G401.6 (cell line): ENCODE measurements around the gene ESR2.
"Not testable (repeated sequence)": the region's sequence is repeated elsewhere in the genome, so short reads cannot be mapped to it uniquely, and the experiment has no call there.

Source experiments
- FAIRE-seq: peaks from 2 replicates; lab custom pipeline; 2012; peaks lifted over from hg19 to GRCh38; lab: Jason Lieb, UNC

ESR2 gene

DNA sequence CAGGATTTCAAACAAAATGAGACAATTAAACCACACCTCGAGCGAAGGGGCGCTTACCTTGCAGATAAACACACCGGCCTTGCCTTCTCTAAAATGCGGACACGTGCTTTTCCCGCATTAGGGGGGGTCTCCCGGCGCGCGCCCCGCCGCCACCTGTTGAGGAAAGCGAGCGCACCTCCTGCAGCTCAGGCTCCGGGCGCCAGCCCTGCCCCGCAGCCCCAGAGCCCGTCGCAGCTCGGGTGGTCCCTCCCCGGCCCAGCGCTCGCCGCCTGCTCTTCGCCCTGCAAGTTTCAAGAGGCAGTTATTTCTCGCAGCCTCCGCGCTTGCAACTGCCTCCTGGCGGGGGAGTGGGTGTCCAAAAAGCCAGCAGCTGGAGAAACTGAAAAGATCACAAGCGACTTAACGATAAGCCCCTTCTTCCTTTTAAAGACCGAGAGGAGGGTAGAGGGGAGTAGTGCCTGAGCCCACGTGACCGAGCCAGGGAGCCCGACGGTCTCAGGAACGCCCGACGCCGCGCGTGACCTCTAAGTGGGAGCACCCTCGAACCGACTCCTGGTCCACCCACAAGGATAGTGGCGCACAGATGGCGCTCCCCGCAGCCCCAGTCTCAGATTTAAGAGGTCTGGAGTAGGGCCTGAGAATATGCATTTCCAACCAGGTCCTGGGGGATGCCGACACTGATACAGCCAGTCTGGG, at the start of gene ESR2:
TSS of gene ESR2 (minus strand) at position 396 of the 696 bp plus-strand sequence. CDS start 11,386 bp downstream, outside the sequence.
- no peak for FAIRE-seq

- no peak for FAIRE-seq
Observed at GRCh38 chr14:64340560-64341196, 46.5 kb upstream of the ESR2 start.

- peak; percentile 97 for FAIRE-seq
Observed at GRCh38 chr14:64338616-64339316, 44.6 kb upstream of the ESR2 start.

- FAIRE-seq = no peak
Observed at GRCh38 chr14:64337888-64338615, 43.9 kb upstream of the ESR2 start.

DNA sequence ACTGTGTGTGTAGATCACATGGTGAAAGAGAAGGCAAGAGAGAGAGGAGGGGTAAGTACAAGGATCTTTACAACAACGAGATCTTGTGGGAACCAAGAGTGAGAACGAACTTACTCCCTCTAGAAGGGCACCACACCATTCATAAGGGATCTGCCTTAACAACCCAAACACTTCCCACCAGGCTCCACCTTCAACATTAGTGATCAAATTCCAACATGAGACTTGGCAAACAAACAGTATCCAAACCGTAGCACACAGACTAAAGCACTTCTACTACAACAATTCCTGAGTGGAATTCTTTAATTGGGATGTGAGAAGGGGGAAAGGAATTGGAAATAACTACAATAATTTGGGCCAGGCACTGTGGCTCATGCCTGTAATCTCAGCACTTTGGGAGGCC, 35.0 kb upstream of the ESR2 start:
- no peak for FAIRE-seq

GRCh38 chr14:64326502-64326901, 32.3 kb upstream of the ESR2 start:
- no peak for FAIRE-seq

DNA sequence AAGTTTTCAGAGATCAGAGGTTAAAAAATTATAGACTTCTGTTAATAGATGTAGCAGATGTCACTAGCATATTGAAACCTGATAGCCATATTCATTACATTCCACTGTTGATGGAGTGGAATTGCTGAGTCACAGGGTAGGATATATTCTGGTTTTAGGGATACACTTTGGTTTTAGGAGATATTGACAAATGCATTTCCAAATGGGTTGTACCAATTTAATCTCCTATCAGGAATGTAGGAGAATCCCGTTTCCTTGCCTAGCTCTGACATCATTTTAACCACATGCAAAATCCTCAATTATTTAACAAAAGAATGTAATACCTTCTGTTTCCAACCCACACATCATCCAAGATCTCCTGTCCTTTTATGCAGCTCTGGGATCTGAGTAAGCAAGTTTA, 30.7 kb upstream of the ESR2 start:
- FAIRE-seq = no peak

GRCh38 chr14:64324461-64324860, 30.3 kb upstream of the ESR2 start:
- FAIRE-seq = peak; percentile 44

GRCh38 chr14:64320362-64320761, 26.2 kb upstream of the ESR2 start:
- not testable (repeated sequence) for FAIRE-seq

- FAIRE-seq = not testable (repeated sequence)
Observed at GRCh38 chr14:64318695-64319094, 24.5 kb upstream of the ESR2 start.

- FAIRE-seq = peak; percentile 99
Observed at GRCh38 chr14:64303471-64303917, 9.3 kb upstream of the ESR2 start.

DNA sequence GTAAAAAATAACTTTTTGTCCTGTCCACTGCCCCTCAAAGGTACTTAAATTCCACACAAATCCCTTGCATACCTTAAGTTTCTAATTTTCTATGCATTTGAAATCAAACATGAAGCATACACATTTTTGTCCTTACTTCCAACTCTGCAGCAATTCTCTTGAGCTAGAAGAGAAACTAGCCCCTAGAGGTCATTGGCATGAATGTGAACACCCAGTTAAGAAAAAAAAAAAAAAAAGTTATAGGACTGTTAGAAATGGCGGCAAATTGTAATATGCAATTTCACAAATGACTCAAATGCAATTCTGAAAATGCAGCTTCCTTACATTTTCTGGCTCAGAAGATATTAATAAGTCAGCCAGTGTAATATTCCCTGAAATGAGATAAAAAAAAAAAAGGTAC, 4.6 kb upstream of the ESR2 start:
- peak; percentile 3 for FAIRE-seq

DNA sequence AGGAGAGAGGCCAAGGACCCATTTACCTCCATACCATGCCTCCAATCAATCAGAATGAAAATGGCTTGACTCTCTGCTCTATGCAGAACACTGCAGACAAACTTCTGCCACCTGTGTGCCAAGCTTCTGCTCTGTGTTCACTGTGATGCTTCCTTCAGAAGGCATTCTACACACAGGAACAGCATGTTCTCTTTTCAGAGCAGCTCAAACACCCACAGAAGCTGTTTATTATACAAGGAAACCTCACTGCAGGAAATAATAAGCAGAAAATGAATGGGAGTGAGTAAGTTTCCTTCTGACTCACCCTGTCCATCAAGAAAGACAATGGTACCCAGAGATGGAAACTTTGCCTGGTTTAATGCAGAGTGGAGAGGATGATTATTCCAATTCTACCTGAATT, 2.4 kb upstream of the ESR2 start:
- FAIRE-seq = no peak

DNA sequence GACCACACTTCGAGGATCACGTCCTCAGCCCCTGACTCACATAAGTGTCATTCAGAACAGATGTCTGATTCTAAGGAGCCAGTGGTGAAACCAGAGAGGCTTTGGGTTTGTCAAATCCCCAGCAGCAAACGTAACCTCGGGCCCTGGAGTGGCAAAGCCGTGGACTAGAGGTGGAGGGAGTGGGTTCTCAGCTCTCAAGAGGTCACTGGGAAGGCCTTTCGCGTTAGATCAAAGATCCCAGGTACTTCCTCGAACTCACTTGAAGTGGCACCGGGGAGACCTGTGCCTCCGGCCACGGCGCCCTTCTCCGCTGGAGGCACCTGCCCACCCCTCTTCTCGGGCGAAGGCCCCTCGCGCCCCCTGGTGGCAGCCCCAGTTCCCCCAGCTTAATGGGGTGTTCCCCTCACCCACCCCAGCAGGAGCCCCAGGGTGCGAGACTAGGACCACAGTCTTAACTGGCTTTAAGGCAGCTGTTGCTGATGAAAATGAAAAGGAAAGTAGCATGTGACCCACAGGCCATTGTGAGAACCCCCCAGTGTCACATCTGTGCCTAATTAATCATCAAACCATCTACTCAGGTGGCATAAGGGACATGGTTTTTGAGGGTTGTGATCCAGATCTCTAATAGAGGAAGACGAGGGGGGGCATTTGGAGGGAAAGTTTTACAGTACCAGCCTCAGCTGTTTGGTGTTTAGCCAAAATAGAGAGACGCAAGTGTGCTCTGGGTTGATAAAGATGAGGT, 672 bp upstream of the ESR2 start:
- no peak for FAIRE-seq

GRCh38 chr14:64292197-64292596, 2.0 kb downstream of the ESR2 start:
- FAIRE-seq = no peak

DNA sequence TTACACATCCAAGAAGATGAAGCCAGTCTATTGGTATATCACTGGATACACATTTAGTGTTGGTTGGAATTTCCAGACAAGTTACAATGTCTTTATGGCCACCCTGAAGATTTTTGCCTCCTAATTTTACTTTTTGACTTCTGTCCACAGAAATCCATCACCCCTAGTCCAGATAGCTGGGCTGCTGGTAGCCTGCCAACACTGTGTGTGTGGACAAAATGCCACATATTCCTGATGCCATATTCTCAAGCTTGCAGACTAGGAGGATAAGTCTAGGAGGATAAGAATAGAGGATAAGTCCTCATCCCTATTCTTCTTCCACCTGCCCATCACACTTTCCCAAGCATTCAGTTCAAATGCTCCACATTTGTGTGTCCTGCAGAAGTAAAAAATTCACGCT, 4.6 kb downstream of the ESR2 start:
- no peak for FAIRE-seq

DNA sequence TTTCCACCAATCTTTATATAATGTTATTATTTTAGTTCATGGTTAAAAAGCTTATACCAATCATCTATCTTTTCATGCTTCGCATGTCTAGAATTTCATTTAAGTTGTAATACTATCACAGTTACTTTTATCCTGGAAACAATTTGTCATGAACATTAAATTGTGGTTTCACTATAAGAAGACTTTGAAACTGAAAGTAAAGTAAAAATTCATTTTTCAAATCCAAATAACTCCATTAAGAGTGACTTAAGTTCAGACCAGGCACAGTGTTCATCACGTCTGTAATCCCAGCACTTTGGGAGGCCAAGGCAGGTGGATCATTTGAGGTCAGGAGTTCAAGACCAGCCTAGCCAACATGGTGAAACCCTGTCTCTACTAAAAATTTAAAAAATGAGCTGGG, 12.4 kb downstream of the ESR2 start:
- FAIRE-seq = no peak

DNA sequence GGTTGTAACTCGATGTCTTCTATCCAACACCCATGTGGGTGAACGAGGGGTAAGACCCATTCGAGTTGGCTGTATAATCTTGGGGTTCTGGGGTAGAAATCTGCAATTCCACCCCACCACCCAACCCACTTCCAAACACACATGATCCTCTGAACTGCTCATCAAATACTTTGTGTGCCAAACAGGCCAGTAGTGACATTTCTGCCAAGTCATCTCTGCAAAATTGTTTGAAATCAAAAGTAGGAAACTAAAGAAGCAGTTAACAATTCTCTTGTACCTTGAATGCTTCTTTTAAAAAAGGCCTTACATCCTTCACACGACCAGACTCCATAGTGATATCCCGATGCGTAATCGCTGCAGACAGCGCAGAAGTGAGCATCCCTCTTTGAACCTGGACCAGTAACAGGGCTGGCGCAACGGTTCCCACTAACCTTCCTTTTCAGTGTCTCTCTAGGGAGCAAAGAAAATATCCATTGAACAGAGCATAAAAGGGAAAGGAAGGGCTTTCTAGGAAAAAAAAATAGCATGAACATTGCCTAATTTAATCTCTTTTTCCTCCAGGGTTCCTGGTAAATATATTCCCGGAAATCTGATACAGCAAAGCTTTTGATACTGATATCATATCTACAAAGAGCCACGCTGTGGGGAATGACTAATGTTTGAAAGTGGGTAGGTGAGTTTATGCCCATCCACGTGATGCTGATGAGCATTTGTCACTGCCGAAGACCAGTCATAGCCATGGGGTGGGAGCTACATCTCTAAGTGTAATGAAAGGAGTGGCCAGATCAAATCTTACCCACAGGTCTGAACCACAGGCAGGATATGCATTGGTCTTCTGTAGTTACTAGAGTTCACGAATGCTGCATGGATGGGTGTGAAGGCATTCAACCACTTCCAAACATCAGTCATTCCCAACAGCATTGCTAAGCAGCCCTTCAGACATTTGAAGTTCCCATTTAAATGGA, 14.2 kb downstream of the ESR2 start:
- no peak for FAIRE-seq

- no peak for FAIRE-seq
Observed at GRCh38 chr14:64278458-64278857, 15.7 kb downstream of the ESR2 start.

- FAIRE-seq = no peak
Observed at GRCh38 chr14:64272019-64272418, 22.2 kb downstream of the ESR2 start.

DNA sequence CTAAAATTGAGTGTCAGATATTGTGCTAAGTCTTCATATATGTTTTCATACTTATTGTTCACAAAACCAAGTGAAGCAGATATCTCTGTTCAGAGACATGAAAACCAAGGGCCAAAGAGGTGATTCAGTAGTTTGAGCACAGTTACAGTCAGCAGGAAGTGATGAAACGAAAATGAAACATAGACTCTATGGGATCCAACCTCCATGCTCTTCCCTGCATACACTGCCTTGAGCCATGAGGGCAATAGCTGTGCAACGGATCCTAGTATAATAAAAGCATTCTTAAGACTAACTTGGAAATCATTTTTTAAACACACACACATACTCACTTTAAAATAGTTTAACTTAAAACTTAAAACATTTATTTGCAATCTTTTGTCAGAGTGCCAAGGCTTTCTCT, 27.9 kb downstream of the ESR2 start:
- FAIRE-seq = no peak
